ENCODE results near the gene COL13A1. TPM values are rescaled to one million over a fixed set of nuclear protein-coding genes. Genes with fewer than 3 reads are reported as not detected.

Gene COL13A1
- total RNA-seq, 4 donors from 2014 or later: 1.2 to 4.2 (median 2.6) TPM

- WGBS: 71% methylated on average over 5 of the region's 5 CpGs
- H3K9me3 ChIP-seq: no peaks in the 10 kb centered on the region
- TF ChIP-seq EP300 (IDR thresholded peaks at IDR 0.05): no peak
- TF ChIP-seq POLR2A (IDR thresholded peaks at IDR 0.05; ENCODE audit: low read depth): no peak
- H3K27me3 ChIP-seq: no peaks in the 10 kb centered on the region
- intact Hi-C loops (cut with DNase I): no loop called here
- DNase-seq (ENCODE audit: extremely low spot score): no peak
- peaks cover 10 to 36% (median 24%) of the 10 kb centered on the region in 4 donors for H3K4me1 ChIP-seq
- H3K36me3 ChIP-seq: no peaks in the 10 kb centered on the region
- H3K27ac ChIP-seq (replicated peaks in 1 of 4): no peak overlapping the region
- H3K4me3 ChIP-seq: no peak overlapping the region
These were observed 46.2 kb downstream of the COL13A1 start for GRCh38 chr10:69847883-69848282.

- intact Hi-C loops (cut with DNase I): no loop called here
- no peaks in the 10 kb centered on the region for H3K27me3 ChIP-seq
- H3K27ac ChIP-seq (replicated peaks in 1 of 4): no peak overlapping the region
- 99% methylated on average over 7 of the region's 7 CpGs for WGBS
- no peak for DNase-seq (ENCODE audit: extremely low spot score)
- TF ChIP-seq POLR2A (IDR thresholded peaks at IDR 0.05; ENCODE audit: low read depth) (no peak), POLR2AphosphoS5 (IDR thresholded peaks at IDR 0.05) (no peak), CTCF (IDR thresholded peaks at IDR 0.05) (no peak), EP300 (IDR thresholded peaks at IDR 0.05) (no peak)
- H3K4me1 ChIP-seq: peaks cover 10 to 34% (median 20%) of the 10 kb centered on the region in 4 donors
- H3K4me3 ChIP-seq: no peak overlapping the region
- no peaks in the 10 kb centered on the region for H3K9me3 ChIP-seq
- H3K36me3 ChIP-seq: no peaks in the 10 kb centered on the region
These were observed 46.7 kb downstream of the COL13A1 start for GRCh38 chr10:69848454-69848853.

GRCh38 chr10:69849825-69850224, 48.1 kb downstream of the COL13A1 start:
- Histone ChIP-seq H3K36me3 (no peaks in the 10 kb centered on the region), H3K27me3 (no peaks in the 10 kb centered on the region), H3K4me3 (no peak overlapping the region), H3K27ac (replicated peaks in 1 of 4) (no peak overlapping the region), H3K9me3 (no peaks in the 10 kb centered on the region), H3K4me1 (peaks cover 10 to 34% (median 20%) of the 10 kb centered on the region in 4 donors)
- DNase-seq (ENCODE audit: extremely low spot score): no peak
- WGBS: 80% methylated on average over 6 of the region's 7 CpGs
- no peak for TF ChIP-seq POLR2A (IDR thresholded peaks at IDR 0.05; ENCODE audit: low read depth)
- intact Hi-C loops (cut with DNase I): no loop called here

GRCh38 chr10:69850440-69850839, 48.7 kb downstream of the COL13A1 start:
- WGBS: 76% methylated on average over 6 of the region's 6 CpGs
- H3K36me3 ChIP-seq: no peaks in the 10 kb centered on the region
- no peaks in the 10 kb centered on the region for H3K9me3 ChIP-seq
- H3K27ac ChIP-seq (replicated peaks in 1 of 4): no peak overlapping the region
- H3K4me3 ChIP-seq: no peak overlapping the region
- H3K27me3 ChIP-seq: no peaks in the 10 kb centered on the region
- intact Hi-C loops (cut with DNase I): no loop called here
- peaks cover 10 to 30% (median 18%) of the 10 kb centered on the region in 4 donors for H3K4me1 ChIP-seq
- no peak for TF ChIP-seq POLR2AphosphoS5 (IDR thresholded peaks at IDR 0.05)
- TF ChIP-seq POLR2A (IDR thresholded peaks at IDR 0.05; ENCODE audit: low read depth): no peak
- no peak for TF ChIP-seq EP300 (IDR thresholded peaks at IDR 0.05)
- TF ChIP-seq CTCF (IDR thresholded peaks at IDR 0.05): no peak
- DNase-seq (ENCODE audit: extremely low spot score): no peak

- TF ChIP-seq POLR2AphosphoS5 (IDR thresholded peaks at IDR 0.05): no peak
- no peak for TF ChIP-seq EP300 (IDR thresholded peaks at IDR 0.05)
- TF ChIP-seq POLR2A (IDR thresholded peaks at IDR 0.05; ENCODE audit: low read depth): no peak
- TF ChIP-seq CTCF (IDR thresholded peaks at IDR 0.05): no peak
- intact Hi-C loops (cut with DNase I): no loop called here
- Histone ChIP-seq H3K4me1 (peaks cover under 1 to 21% (median 9%) of the 10 kb centered on the region in 4 donors), H3K9me3 (no peaks in the 10 kb centered on the region), H3K27me3 (no peaks in the 10 kb centered on the region), H3K36me3 (no peaks in the 10 kb centered on the region), H3K4me3 (no peak overlapping the region), H3K27ac (replicated peaks in 1 of 4) (no peak overlapping the region)
- 48% methylated on average over 1 of the region's 1 CpG for WGBS
- no peak for DNase-seq (ENCODE audit: extremely low spot score)
These were observed 49.6 kb downstream of the COL13A1 start for GRCh38 chr10:69851306-69851705.

- no peaks in the 10 kb centered on the region for H3K9me3 ChIP-seq
- WGBS: 78% methylated on average over 7 of the region's 7 CpGs
- no peak overlapping the region for H3K27ac ChIP-seq (replicated peaks in 1 of 4)
- DNase-seq (ENCODE audit: extremely low spot score): no peak
- no peaks in the 10 kb centered on the region for H3K27me3 ChIP-seq
- intact Hi-C loops (cut with DNase I): no loop called here
- H3K4me1 ChIP-seq: peaks cover 0 to 16% (median 3%) of the 10 kb centered on the region in 4 donors
- no peak overlapping the region for H3K4me3 ChIP-seq
- TF ChIP-seq POLR2A (IDR thresholded peaks at IDR 0.05; ENCODE audit: low read depth) (no peak), CTCF (IDR thresholded peaks at IDR 0.05) (no peak), POLR2AphosphoS5 (IDR thresholded peaks at IDR 0.05) (no peak), EP300 (IDR thresholded peaks at IDR 0.05) (no peak)
- no peaks in the 10 kb centered on the region for H3K36me3 ChIP-seq
These were observed 51.4 kb downstream of the COL13A1 start for GRCh38 chr10:69853064-69853463.
